GM12872 (cell line): ENCODE results near the gene EMCN.

Experiments
- CTCF ChIP-seq: IDR thresholded peaks from 3 replicates; pipeline ENCODE4 v1.5.1; 2011; ENCODE audit warnings: low read depth, mild to moderate bottlenecking, low read length, moderate library complexity; ENCODE audit not compliant: insufficient read depth

Gene EMCN

GRCh38 chr4:100360211-100360610 lies 157.6 kb downstream of the EMCN start:
- TF ChIP-seq CTCF: no peak

DNA sequence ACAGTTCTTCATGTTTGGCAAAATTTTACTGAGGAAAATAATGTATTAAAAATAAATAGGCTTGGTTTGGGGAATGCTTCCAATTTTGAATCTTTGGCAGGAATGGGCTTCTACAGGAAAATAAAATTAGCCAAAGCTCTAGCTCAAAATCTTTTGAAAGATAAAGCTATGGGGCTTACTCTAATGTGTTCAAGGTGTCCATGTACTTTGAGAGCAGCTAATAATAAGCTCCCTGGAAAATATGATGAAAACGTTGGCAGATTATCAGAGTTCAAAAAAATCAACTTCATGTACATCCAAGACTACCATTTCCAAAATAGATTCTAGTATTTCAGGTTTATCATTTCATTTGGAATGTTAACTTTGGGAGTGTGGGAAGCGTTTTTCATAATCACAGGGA lies 158.4 kb downstream of the EMCN start:
- TF ChIP-seq CTCF: no peak

DNA sequence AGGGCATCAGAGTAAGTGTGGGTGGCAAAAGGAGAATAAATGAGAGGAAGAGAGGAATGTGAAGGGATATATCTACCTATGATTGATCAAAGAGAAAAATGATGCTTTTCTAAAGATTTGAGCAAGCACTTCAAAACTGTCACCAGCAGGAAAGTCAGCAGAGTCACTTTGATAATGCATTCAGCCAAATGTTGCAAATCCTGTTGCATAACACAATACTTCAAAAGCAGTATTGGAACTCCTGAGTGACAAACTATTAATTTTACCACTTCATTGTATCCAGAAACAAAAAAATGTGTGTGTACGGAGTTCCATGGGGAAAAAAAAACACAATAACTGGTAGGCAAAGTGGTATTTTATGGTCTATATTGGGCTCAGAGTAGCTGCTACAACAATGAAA lies 160.3 kb downstream of the EMCN start:
- TF ChIP-seq CTCF: no peak

GRCh38 chr4:100356172-100356571 lies 161.7 kb downstream of the EMCN start:
- no peak for TF ChIP-seq CTCF

GRCh38 chr4:100348473-100348872 lies 169.3 kb downstream of the EMCN start:
- no peak for TF ChIP-seq CTCF

GRCh38 chr4:100347241-100347640 lies 170.6 kb downstream of the EMCN start:
- no peak for TF ChIP-seq CTCF

DNA sequence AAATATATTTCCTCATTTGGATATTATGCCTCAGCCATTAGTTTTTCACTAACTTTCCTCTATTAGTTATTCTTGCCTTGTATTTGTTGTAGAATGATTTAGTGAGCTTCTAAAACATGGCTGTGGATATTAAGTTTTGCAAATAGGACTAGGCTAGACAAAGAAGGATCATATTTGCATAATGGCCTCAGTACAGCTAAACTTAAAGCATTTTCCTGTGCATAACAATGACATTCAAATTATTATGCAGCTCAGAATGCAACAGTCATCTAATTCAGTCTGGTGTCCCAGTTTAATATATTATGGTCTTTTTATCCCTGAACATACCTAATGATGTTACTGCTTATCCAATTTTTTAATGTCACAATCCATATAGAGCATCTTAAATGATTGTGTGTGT lies 172.2 kb downstream of the EMCN start:
- TF ChIP-seq CTCF: no peak
